ENCODE measurements around the gene PNPLA1.

Gene PNPLA1

GRCh38 chr6:36246506-36247268 is 23.2 kb upstream of the PNPLA1 start:
- DNase-seq: no peak

DNA sequence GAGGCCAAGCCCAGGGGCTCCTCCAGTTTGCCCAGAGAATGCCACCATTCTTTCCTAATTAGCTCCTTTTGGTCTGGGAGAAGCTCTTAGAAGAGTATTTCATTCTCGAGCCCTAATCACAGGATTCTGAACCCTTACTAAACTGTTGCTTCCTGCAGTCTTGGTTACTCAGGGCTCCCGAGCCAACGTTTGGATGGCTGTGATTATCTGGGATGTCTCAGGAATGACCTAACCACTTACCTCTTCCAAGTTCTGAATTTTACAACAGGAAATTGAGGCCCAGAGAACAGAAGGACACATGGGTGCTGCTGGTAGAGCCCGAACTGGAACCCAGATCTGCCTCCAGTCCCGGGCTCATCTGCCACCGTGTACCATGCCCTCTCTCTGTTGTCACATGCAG is 22.2 kb upstream of the PNPLA1 start:
- no peak for DNase-seq

DNA sequence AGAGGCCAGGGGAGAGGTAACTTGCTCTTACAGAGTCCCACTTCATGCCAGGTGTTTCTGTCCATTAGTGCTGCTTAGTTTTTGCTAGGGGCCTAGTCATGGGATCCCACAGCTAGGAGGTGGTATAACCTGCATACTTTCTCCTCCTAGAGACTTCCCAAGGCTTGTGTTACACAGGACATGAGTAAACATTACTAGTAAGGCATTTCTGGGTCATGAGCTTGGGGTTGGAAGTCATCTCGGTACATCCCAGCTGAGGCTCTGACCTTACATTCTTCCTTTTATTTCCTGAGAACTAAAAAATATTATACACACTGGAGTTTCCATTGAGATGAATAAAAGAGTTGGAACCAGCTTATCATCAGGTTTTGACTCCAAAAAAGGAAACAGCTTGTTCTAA is 20.9 kb upstream of the PNPLA1 start:
- no peak for DNase-seq

- DNase-seq: no peak
These were observed 20.3 kb upstream of the PNPLA1 start for GRCh38 chr6:36249536-36249935.

DNA sequence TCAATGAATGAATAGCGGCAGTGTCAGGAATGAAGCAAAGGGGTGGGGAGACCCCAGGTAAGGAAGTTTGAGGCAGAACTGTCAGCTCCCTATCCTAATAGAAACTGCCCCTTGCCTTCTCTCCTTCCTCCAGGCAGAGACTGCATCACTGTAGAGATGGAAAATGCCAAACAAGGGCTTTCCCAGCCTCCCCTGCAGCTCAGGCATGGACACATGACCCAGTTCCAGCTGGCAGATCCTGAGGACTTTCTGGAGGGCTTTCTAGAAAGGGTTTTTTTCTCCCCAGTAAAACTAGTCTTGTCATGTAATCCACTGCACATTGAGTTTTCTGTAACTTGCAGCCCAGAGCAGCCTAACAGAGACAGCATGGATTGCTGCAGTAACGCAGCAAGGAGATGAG is 17.9 kb upstream of the PNPLA1 start:
- DNase-seq: no peak

GRCh38 chr6:36263390-36264000 is 6.4 kb upstream of the PNPLA1 start:
- DNase-seq: no peak

DNA sequence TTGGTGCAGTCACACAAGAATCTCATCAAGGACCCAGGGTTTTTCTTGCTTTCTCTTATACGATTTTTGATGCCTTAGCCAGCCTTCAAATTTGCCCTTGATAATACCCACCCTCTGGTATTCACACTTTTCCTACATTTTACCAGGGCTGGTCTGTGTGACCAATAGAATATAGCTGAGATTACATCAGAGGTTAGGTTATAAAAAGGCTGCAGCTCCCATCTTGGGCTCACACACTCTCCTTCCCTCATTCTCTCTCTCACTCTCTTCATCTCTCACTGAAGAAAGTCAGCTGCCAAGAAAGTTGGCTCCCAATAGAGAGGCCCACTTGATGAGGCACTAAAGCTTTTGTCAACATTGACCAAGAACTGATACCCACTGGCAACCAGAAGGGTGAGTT is 4.1 kb upstream of the PNPLA1 start:
- no peak for DNase-seq

GRCh38 chr6:36266913-36267644 is 2.8 kb upstream of the PNPLA1 start:
- no peak for DNase-seq

DNA sequence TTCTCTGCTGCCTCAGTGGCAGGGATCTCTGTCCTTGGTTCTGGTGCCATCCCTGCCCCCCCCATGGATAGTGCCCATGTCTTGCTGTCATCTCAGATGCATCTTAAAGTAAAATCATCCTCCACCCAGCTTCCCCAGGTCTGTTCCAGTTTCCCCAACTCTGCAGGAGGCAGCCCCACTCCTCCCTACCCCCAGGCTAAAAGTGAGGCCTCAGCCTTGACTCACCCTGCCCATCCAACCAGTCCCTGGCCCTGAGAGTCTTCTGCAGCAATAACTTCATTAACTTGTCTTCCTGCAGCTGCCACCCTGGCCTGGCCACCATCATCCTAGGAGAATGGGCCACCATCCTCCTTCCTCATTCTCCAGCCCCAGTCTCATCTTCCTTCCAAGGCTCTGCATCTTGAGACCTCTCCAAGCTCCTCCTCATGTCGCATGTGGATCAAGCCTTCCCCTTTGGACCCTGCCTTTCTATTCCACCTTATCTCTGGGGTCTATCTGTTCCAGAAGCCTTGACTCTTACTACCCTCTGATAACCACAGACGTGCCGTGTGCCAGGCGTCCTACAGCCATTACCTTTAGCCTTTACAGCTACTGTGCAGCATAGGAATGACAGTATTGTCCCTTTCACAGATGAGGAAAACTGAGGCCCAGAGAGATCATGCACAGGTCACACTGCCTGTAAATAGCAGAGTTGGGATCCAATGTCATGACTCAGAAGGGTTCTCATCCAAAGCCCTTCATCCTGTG is 2.0 kb upstream of the PNPLA1 start:
- DNase-seq: no peak

DNA sequence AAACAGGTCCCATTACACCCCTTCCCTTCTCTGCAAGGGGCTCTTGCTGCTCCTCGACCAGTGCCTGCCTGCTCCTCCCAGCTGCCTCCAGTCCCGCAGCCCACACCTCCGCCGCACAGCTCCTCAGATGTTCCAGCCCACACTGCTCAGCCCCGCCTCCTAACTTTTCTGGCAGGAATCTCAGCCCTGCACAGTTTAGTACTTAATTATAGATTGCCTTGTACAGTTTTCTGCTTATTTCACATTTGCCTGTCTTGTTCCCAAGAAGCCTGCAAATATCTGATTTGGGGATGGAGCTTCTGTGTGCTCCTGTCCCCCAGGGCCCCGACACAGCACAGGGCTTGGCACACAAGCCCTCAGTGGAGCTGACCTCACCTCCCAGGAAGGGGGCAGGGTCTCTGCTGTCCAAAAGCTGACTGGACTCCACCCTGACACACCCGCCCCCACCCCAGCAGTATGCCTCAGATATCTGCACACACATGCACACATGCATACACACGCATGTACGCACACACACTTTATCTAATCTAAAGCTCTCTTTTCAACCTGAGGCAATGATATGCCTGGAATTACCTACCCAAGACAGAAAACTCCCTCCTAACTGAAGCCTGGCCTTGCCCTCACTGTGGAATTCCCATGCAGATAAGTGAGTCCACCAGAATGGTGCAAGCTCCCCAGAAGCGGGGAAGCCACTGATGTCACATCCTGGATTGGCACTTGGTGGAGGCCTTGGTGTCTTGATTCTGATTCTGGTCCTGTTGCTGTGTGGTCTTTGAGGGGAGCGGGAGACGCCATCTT is 1.2 kb upstream of the PNPLA1 start:
- no peak for DNase-seq

DNA sequence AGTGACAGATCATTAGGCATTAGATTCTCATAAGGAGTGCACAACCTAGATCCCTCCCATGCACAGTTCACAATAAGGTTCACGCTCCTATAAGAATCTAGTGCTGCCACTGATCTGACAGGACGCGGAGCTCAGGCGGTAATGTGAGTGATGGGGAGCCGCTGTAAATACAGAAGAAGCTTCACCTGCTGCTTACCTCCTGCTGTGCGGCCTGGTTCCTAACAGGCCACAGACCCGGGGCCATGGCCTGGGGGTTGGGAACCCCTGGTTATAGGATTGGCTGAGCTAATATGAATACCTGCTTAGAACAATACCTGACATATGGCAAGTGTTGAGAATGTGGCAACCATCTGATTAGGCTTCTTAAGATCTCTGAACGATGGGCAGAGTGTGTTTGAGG is 2.4 kb downstream of the PNPLA1 start:
- no peak for DNase-seq

- no peak for DNase-seq
These were observed 3.2 kb downstream of the PNPLA1 start for GRCh38 chr6:36273067-36273466.

GRCh38 chr6:36273802-36274514 is 4.1 kb downstream of the PNPLA1 start:
- DNase-seq: no peak

DNA sequence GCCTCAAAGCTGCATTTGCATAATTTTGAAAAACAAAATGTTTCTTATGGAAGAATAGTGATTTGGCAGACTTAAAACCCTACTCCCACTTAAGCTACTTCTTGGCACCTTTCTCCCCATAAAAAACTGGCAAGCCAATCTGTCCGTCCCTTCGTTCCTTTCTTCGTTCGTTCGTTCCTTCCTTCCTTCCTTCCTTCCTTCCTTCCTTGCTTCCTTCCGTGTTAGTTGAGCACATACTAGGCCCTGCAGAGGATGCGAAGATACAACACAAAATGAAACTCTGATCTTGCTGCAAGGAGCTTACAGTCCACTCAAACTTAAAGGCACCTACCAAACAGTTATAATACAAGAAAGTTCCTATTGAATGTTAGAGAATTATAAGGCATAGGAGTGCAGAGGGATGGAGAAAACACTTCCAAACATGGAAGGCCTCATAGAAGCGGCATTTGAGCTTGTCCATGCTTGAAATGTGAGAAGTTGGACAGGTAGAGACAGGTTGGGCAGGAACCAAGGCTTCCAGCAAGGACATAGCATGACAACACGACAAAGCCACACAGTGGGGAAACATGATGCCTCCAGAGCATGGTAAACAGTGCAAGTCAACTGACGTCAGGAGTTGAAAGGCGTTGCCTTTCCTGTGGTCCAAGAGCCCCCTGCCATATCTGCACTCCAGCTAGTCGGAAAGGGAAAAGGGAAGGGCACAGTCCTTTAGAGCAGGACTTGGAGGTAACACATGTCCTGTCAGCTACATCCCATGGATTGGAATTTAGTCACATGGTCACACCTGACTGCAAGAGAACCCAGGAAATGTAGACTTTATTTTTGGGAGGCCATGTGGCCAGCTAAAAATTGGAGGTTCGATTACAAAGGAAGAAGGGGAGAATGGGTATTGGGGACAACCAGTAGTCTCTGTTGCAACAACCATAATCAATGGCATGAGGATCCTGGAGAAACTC is 7.0 kb downstream of the PNPLA1 start:
- DNase-seq: no peak

GRCh38 chr6:36277946-36278470 is 8.1 kb downstream of the PNPLA1 start:
- no peak for DNase-seq

DNA sequence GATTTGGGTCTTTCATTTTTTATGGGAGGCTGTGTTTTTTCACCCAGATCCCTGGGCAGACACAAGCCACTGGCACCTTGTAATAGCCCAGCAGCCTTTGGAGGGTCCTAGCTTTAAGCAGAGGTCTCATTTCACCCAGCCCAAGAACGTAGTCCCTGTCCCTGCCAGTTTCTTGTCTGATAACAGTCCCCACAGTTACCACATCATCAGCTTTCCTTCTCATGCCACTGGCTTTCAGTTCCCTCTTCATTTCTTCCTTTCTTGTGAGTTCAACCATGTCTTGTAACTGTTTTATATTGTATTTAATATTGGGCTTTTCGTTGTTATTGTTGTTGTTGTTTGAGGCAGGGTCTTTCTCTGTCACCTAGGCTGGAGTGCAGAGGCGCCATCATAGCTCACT is 10.6 kb downstream of the PNPLA1 start:
- DNase-seq: no peak

GRCh38 chr6:36280983-36281382 is 11.1 kb downstream of the PNPLA1 start:
- no peak for DNase-seq

DNA sequence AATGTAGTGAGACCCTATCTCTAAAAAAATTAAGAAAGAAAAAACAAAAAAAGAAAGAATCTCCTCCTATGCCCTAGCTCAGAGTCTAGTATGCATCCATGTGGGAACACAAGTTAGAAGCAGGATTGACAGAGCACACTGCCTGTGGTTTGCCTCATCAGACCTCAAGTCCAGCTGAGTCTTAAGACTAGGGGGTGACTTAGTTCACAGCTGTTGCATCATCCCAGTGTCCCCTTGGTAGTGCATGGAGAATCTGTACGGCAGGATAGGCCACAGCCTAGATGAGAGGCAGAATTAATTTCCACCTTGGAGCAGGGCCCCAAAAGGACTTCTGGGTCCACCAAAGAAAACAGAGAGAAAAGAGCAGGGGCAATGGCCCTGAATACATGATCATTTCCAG is 13.7 kb downstream of the PNPLA1 start:
- no peak for DNase-seq

- no peak for DNase-seq
These were observed 14.5 kb downstream of the PNPLA1 start for GRCh38 chr6:36284359-36284758.

GRCh38 chr6:36285187-36285671 is 15.4 kb downstream of the PNPLA1 start:
- DNase-seq: no peak
